ENCODE measurements around the gene CARNS1. TPM values are rescaled to one million over a fixed set of nuclear protein-coding genes. Genes with fewer than 3 reads are reported as not detected.

The CARNS1 gene
- total RNA-seq, 1 donor from 2014 or later = 14.5 TPM

GRCh38 chr11:67376873-67377808, 38.3 kb upstream of the CARNS1 start:
- no peak overlapping the region for H3K27ac ChIP-seq (replicated peaks)
- H3K4me1 ChIP-seq = peaks cover 26% of the 10 kb centered on the region
- no peaks in the 10 kb centered on the region for H3K9me3 ChIP-seq (replicated peaks)
- intact Hi-C loops (cut with micrococcal nuclease) = no loop called here
- no peaks in the 10 kb centered on the region for H3K36me3 ChIP-seq
- no peak for DNase-seq
- no peak overlapping the region for H3K4me3 ChIP-seq
- TF ChIP-seq CTCF (IDR thresholded peaks at IDR 0.05; ENCODE audit: borderline replicate concordance) = no peak
- H3K27me3 ChIP-seq (ENCODE audit: low read depth) = peaks cover 51% of the 10 kb centered on the region

GRCh38 chr11:67378544-67378943, 36.9 kb upstream of the CARNS1 start:
- no peak for DNase-seq
- intact Hi-C loops (cut with micrococcal nuclease) = no loop called here
- TF ChIP-seq CTCF (IDR thresholded peaks at IDR 0.05; ENCODE audit: borderline replicate concordance) = no peak
- no peak overlapping the region for H3K4me3 ChIP-seq
- peaks cover 51% of the 10 kb centered on the region for H3K27me3 ChIP-seq (ENCODE audit: low read depth)
- H3K36me3 ChIP-seq = no peaks in the 10 kb centered on the region
- no peak overlapping the region for H3K27ac ChIP-seq (replicated peaks)
- no peaks in the 10 kb centered on the region for H3K9me3 ChIP-seq (replicated peaks)
- H3K4me1 ChIP-seq = peaks cover 14% of the 10 kb centered on the region

- no peak for TF ChIP-seq CTCF (IDR thresholded peaks at IDR 0.05; ENCODE audit: borderline replicate concordance)
- DNase-seq = no peak
- Histone ChIP-seq H3K36me3 (no peaks in the 10 kb centered on the region), H3K4me3 (no peak overlapping the region), H3K9me3 (replicated peaks) (no peaks in the 10 kb centered on the region), H3K27ac (replicated peaks) (no peak overlapping the region), H3K4me1 (peaks cover 6% of the 10 kb centered on the region), H3K27me3 (ENCODE audit: low read depth) (peaks cover 49% of the 10 kb centered on the region)
- intact Hi-C loops (cut with micrococcal nuclease) = no loop called here
Observed at GRCh38 chr11:67379061-67380058, 36.1 kb upstream of the CARNS1 start.

DNA sequence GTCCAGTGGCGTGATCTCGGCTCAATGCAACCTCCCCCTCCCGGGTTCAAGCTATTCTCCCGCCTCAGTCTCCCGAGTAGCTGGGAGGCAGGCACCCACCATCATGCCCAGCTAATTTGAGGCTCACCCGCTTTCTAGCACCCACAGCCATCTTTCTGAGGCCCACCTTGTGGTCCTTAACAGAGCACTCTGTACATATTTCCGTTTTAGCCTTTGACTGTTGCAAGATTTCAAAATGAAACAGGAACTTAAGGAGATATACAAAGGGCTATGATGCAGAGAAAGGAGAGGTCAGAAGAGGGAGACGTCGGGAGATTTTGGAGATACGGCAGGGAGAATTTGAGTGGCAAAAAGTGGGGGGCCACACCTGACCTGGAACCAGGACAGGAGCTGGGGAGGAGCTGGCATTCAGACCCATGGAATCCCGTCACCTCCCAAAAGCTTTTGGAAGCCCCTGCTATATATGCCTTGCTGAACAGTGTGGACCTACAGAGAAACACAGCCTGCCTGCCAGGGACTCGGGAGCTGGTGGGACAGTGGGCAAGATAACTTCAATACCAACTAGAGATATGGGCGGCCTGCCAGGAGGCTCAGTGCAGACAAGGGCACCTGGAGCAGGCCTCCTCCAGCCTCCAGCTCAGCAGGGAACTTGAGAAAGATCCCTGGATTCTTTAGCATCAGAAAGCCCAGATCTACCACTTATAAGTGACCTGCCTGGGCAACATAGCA, 34.1 kb upstream of the CARNS1 start:
- Histone ChIP-seq H3K27ac (replicated peaks) (no peak overlapping the region), H3K36me3 (no peaks in the 10 kb centered on the region), H3K9me3 (replicated peaks) (no peaks in the 10 kb centered on the region), H3K27me3 (ENCODE audit: low read depth) (peaks cover 30% of the 10 kb centered on the region), H3K4me1 (peaks cover 6% of the 10 kb centered on the region), H3K4me3 (no peak overlapping the region)
- no peak for TF ChIP-seq CTCF (IDR thresholded peaks at IDR 0.05; ENCODE audit: borderline replicate concordance)
- DNase-seq = no peak
- intact Hi-C loops (cut with micrococcal nuclease) = no loop called here

Measured in left ventricle myocardium inferior (tissue), 1 donor.